NCI-H524 (cell line): ENCODE measurements around the gene MED27.
"Not testable (repeated sequence)": the region's sequence is repeated elsewhere in the genome, so short reads cannot be mapped to it uniquely, and the experiment has no call there.

ENCODE experiments used
- DNase-seq, 2 experiments: peaks; one replicate each; lab custom pipeline; 2025; lab: John Stamatoyannopoulos, UW

Gene MED27

GRCh38 chr9:132015866-132016265 lies 63.8 kb downstream of the MED27 start:
- no peak for DNase-seq

DNA sequence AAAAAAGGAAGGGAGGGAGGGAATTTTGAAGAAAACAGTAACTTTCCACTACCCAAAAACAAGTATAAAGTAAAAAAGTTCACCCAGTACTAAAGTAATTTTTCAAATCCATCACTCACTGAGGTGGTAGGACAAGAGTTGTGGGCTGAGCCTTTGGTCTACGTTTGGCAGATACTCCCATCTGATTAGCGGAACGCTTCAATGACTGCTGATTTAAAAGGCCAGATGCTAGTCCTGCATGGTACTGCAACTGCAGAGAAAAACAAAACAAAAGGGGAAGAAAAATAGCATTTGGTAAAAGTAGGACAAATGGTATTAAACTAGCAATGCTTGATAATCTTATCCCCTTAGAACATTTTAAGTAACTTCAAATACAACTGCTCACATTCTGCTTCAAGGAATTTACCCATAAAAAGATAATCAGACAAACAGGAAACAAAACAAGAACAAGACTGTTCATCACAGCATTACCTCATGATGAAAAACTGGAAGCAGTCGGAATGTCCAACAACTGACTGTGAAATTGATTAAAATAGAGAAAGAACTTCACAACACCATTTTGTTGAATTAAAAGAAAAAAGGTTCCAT lies 65.4 kb downstream of the MED27 start:
- peak in 1 of 2 experiments; percentile 67 for DNase-seq

DNA sequence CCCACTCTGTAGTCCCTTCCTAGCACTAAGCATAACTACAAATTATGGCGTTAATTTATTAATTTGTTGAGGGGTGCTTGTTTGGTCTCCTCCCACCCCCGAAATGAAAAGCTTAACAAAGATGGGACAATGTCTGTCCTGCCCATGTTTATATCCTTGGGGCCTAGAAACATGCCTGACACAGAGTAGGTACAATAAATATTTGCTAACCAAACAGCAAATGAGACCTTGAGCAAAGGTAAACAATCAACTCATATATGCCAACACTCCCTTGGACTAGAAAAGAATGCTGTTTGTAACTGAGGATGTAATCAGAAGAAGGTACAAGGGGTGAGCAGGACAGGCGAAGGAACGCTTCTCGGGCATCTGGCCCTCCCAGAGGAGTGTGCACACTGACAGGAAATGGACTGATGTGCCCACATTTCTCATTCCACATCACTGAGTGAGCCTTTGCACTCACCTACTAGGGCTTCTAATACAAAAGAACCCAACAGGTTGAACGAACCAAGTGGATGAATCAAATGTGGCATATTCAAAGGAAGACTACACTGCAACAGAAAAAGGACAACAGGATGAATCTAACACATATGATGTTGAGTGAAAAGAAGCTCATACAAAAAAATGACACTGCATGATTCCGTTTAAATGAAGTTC lies 66.8 kb downstream of the MED27 start:
- no peak for DNase-seq

DNA sequence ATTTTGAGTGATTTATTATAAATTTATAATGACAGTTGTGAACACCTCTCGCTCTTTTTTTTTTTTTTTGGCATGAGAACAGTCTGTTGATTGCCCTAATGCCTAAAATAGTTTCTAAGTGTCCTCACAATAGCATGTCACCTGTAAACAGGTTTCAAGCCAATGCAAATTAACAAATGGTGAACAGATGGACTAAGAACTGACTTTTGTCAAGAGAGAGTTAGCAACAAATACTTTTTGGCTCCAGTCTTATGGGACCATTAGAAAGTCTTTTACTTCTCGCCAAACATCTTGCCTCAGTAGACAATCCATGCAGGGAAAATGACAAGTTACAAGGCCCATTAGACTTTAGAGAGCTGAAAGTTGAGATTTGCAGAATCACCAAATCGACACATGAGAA lies 67.8 kb downstream of the MED27 start:
- DNase-seq: peak in 1 of 2 experiments; percentile 24

- DNase-seq: no peak
Observed at GRCh38 chr9:132011309-132011708, 68.4 kb downstream of the MED27 start.

GRCh38 chr9:132010201-132010600 lies 69.5 kb downstream of the MED27 start:
- DNase-seq: not testable (repeated sequence)

- DNase-seq: peak in 1 of 2 experiments; percentile 38
Observed at GRCh38 chr9:132008855-132009812, 70.5 kb downstream of the MED27 start.

GRCh38 chr9:132008184-132008803 lies 71.4 kb downstream of the MED27 start:
- DNase-seq: no peak

DNA sequence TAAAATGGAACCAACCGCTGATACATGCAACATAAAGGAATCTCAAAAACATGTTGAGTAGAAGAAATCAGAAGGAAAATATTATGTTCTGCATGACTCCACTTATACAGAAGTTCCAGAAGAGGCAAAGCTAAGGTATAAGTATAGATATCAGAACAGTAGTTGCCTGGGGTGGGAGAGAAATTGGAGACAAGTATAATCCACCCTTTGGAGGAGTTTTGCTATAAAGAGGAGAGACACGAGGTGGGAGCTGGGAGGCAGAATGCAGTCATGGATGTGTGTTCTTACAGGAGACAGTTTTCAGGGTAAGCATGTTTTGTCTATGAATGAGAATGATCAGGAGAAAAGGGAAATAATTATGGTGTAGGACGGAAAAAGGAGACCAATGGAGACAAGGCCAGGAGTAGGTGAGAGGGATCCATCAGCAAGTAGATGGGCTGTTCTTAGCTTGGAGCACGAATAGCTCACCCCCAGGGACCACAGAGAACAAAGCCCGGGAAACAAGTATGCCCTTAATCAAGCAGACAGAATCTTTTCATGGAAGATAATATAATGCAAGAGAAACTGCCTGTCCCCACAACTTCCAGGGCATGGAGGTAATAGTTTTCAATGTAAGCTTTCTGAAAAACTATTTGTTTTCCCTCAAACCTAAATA lies 72.2 kb downstream of the MED27 start:
- no peak for DNase-seq

GRCh38 chr9:132006677-132007370 lies 72.8 kb downstream of the MED27 start:
- peak; percentile 71 to 93 for DNase-seq

GRCh38 chr9:132005899-132006298 lies 73.8 kb downstream of the MED27 start:
- no peak for DNase-seq

- no peak for DNase-seq
Observed at GRCh38 chr9:132004323-132004722, 75.3 kb downstream of the MED27 start.

DNA sequence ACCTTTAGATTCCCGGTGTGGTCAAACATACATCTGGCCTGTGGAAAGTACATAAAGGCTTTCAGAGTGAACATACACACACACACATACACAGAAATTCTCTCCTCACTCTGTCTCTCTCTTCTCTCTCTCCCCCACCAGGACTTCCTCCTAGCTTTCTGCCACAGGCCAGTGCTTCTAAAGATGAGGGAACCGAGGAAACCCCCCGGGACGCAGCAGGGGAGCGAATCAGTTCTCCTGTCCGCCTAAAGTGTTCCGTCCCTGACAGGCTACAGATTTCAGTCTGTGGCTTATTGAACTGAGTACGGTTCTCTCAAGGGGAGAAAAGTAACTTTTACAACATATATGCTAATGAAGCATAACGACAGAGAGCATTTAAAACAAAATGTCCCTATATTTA lies 75.8 kb downstream of the MED27 start:
- no peak for DNase-seq

- no peak for DNase-seq
Observed at GRCh38 chr9:132003319-132003704, 76.4 kb downstream of the MED27 start.

DNA sequence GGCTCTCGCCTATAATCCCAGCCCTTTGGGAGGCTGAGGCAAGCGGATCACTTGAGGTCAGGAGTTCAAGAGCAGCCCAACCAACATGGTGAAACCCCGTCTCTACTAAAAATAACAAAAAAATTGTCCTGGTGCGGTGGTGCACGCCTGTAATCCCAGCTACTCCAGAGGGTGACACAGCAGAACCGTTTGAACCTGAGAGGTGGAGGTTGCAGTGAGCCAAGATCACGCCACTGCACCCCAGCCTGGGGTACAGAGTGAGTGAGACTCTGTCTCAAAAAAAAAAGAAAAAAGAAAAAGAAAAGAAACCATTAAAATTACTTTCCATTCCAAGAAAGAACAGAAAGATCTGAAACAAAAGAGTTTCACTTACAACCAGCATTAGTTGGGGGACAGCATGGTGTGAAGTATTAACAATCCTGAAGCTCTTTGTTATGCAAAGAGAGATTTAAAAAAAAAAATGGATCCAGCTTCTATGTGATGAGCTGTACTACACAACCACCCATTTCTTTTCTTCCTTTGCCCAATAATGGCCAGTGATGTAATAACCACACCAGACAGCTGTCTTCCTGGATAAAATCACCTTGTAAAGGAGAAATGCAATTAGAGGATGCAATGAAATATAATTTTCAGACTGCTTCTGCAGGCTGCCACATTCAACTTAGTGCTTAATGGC lies 76.9 kb downstream of the MED27 start:
- no peak for DNase-seq

DNA sequence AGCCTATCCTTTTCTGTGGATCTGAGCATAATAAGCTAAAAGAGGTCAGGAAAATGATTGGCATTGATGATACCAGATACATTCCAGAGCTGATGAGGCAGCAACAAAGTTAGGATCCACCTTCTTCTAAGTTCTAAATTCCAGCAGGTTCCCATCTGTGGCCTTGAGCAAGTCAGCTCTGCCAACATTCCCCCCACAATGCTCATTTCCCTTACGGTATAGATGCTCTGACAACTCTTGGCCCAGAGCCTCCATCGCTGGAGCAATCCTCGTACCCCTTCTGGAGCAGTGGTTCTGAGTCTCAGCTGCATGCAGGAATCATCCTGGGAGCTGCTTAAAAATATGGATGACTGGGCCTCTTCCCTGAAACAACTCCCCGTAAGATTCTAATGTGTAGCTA lies 78.1 kb downstream of the MED27 start:
- DNase-seq: no peak

- no peak for DNase-seq
Observed at GRCh38 chr9:132000659-132001058, 79.0 kb downstream of the MED27 start.

DNA sequence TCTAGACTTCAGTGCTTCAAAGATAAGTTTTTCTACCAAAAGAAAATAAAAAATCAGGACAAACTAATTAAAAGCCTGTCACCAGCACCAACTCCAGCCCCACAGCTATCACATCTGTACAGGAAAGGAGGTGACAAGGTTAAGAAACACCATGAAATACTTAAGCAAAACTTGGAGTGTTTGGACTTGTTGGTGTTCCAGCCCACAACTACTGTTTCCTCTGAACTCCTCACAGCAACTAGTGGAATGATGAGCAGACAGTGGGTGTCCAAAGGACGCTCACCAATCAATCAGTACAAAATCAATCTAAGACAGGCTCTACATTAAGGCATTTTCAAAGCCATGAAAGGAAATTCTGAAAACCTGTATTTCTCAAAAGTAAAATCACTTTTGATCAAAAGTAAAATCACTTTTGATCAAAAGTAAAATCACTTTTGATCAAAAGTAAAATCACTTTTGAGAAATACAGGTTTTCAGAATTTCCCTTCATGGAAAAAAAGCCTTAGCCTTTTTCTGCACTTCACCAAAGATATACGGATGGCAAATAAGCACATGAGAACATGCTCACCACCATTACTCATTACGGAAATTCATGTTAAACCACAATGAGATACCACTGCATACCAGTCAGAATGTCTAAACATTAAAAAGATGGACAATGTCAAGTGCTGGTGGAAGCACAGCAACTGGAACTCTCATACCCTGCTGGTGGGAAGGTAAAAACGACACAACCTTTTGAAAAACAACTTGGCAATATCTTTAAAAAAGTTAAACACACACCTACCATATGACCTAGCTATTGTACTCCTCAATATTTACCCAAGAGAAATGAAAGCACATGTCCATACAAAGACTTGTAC lies 79.7 kb downstream of the MED27 start:
- no peak for DNase-seq

GRCh38 chr9:131997779-131998178 lies 81.9 kb downstream of the MED27 start:
- DNase-seq: no peak

GRCh38 chr9:131997076-131997475 lies 82.6 kb downstream of the MED27 start:
- no peak for DNase-seq
